ENCODE measurements around the gene CHRNE. TPM values are rescaled to one million over a fixed set of nuclear protein-coding genes. Genes with fewer than 3 reads are reported as not detected.
A peak's percentile ranks its signal among the peaks of the same experiment; 100 is the strongest.

Gene CHRNE
- total and polyA plus RNA-seq, 2 experiments from 2014 or later, result 0.24 to 1.2 TPM

DNA sequence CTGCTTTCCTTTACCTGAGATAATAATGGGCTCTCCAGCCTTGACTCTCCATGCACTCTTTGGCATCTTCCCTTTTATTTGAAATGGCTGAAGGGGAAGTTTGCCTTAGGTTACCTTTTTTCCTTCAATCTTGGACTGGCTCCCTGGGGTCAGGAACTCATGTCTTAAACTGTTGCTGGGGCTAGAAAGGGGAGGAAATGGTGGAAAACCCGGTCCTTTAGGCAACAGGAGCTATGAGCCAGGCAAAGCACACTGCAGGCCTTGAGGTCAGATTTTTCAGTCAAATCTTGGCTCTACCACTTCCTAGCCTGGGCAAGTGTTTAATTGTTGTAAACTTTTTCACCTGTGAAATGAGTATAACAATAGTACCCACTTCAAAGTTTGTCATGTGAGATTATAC, 39.6 kb downstream of the CHRNE start:
- Histone ChIP-seq H3K4me1 (ENCODE audit: insufficient read depth) (peaks cover 23% of the 10 kb centered on the region), H4K20me1 (replicated peaks; ENCODE audit: insufficient read depth) (peaks cover 5% of the 10 kb centered on the region; the same call in 1 of the 2 replicates), H3F3A (replicated peaks; ENCODE audit: low read depth) (peaks cover 13% of the 10 kb centered on the region; the same call in 1 of the 2 replicates), H3K36me3 (ENCODE audit: insufficient read depth) (no peaks in the 10 kb centered on the region), H3K4me3 (no peak overlapping the region), H3K27ac (ENCODE audit: low read depth) (peak overlapping the region; percentile 72; the same call in 1 of the 2 replicates), H3K9me2 (ENCODE audit: insufficient read depth) (no peaks in the 10 kb centered on the region), H3K4me2 (no peak overlapping the region), H3K79me2 (replicated peaks; ENCODE audit: insufficient read depth) (peaks cover 29% of the 10 kb centered on the region), H3K27me3 (ENCODE audit: insufficient read depth) (no peaks in the 10 kb centered on the region), H2AFZ (no peak overlapping the region)
- Mint-ChIP-seq H3K27ac (peak overlapping the region; percentile 11; the same call in 1 of the 2 replicates), H3K9me3 (no peaks in the 10 kb centered on the region), H3K27me3 (ENCODE audit: insufficient read depth, low read depth, poor library complexity) (peaks cover 3% of the 10 kb centered on the region), H3K4me1 (peaks cover 30% of the 10 kb centered on the region), H3K4me3 (no peak overlapping the region), H3K36me3 (ENCODE audit: low read depth) (peaks cover 3% of the 10 kb centered on the region; the same call in 1 of the 3 replicates)
- DNase-seq (ENCODE audit: low spot score) (no peak), ATAC-seq (no peak)
- TF ChIP-seq, protein P1, sequence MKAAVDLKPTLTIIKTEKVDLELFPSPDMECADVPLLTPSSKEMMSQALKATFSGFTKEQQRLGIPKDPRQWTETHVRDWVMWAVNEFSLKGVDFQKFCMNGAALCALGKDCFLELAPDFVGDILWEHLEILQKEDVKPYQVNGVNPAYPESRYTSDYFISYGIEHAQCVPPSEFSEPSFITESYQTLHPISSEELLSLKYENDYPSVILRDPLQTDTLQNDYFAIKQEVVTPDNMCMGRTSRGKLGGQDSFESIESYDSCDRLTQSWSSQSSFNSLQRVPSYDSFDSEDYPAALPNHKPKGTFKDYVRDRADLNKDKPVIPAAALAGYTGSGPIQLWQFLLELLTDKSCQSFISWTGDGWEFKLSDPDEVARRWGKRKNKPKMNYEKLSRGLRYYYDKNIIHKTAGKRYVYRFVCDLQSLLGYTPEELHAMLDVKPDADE (IDR thresholded peaks at IDR 0.05), result no peak
- TF ChIP-seq POLR2AphosphoS5 (IDR thresholded peaks at IDR 0.05; ENCODE audit: low read depth) (no peak), EZH2phosphoT487 (IDR thresholded peaks at IDR 0.05; ENCODE audit: unreplicated experiment) (no peak), STAT1 (IDR thresholded peaks at IDR 0.05; ENCODE audit: unreplicated experiment) (no peak), EZH2 (IDR thresholded peaks at IDR 0.05; ENCODE audit: low read depth, unreplicated experiment) (no peak), JUNB (IDR thresholded peaks at IDR 0.05; ENCODE audit: unreplicated experiment) (no peak), NANOG (IDR thresholded peaks at IDR 0.05; ENCODE audit: borderline replicate concordance) (no peak), ZNF331 (CRISPR knock-in tag; IDR thresholded peaks at IDR 0.05; ENCODE audit: low read depth) (no peak)
- TF ChIP-seq, protein P2, sequence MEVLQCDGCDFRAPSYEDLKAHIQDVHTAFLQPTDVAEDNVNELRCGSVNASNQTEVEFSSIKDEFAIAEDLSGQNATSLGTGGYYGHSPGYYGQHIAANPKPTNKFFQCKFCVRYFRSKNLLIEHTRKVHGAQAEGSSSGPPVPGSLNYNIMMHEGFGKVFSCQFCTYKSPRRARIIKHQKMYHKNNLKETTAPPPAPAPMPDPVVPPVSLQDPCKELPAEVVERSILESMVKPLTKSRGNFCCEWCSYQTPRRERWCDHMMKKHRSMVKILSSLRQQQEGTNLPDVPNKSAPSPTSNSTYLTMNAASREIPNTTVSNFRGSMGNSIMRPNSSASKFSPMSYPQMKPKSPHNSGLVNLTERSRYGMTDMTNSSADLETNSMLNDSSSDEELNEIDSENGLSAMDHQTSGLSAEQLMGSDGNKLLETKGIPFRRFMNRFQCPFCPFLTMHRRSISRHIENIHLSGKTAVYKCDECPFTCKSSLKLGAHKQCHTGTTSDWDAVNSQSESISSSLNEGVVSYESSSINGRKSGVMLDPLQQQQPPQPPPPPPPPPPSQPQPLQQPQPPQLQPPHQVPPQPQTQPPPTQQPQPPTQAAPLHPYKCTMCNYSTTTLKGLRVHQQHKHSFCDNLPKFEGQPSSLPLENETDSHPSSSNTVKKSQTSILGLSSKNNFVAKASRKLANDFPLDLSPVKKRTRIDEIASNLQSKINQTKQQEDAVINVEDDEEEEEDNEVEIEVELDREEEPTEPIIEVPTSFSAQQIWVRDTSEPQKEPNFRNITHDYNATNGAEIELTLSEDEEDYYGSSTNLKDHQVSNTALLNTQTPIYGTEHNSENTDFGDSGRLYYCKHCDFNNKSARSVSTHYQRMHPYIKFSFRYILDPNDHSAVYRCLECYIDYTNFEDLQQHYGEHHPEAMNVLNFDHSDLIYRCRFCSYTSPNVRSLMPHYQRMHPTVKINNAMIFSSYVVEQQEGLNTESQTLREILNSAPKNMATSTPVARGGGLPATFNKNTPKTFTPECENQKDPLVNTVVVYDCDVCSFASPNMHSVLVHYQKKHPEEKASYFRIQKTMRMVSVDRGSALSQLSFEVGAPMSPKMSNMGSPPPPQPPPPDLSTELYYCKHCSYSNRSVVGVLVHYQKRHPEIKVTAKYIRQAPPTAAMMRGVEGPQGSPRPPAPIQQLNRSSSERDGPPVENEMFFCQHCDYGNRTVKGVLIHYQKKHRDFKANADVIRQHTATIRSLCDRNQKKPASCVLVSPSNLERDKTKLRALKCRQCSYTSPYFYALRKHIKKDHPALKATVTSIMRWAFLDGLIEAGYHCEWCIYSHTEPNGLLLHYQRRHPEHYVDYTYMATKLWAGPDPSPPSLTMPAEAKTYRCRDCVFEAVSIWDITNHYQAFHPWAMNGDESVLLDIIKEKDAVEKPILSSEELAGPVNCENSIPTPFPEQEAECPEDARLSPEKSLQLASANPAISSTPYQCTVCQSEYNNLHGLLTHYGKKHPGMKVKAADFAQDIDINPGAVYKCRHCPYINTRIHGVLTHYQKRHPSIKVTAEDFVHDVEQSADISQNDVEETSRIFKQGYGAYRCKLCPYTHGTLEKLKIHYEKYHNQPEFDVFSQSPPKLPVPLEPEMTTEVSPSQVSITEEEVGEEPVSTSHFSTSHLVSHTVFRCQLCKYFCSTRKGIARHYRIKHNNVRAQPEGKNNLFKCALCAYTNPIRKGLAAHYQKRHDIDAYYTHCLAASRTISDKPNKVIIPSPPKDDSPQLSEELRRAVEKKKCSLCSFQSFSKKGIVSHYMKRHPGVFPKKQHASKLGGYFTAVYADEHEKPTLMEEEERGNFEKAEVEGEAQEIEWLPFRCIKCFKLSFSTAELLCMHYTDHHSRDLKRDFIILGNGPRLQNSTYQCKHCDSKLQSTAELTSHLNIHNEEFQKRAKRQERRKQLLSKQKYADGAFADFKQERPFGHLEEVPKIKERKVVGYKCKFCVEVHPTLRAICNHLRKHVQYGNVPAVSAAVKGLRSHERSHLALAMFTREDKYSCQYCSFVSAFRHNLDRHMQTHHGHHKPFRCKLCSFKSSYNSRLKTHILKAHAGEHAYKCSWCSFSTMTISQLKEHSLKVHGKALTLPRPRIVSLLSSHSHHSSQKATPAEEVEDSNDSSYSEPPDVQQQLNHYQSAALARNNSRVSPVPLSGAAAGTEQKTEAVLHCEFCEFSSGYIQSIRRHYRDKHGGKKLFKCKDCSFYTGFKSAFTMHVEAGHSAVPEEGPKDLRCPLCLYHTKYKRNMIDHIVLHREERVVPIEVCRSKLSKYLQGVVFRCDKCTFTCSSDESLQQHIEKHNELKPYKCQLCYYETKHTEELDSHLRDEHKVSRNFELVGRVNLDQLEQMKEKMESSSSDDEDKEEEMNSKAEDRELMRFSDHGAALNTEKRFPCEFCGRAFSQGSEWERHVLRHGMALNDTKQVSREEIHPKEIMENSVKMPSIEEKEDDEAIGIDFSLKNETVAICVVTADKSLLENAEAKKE (CRISPR knock-in tag; IDR thresholded peaks at IDR 0.05), result no peak
- TF ChIP-seq, protein P3, sequence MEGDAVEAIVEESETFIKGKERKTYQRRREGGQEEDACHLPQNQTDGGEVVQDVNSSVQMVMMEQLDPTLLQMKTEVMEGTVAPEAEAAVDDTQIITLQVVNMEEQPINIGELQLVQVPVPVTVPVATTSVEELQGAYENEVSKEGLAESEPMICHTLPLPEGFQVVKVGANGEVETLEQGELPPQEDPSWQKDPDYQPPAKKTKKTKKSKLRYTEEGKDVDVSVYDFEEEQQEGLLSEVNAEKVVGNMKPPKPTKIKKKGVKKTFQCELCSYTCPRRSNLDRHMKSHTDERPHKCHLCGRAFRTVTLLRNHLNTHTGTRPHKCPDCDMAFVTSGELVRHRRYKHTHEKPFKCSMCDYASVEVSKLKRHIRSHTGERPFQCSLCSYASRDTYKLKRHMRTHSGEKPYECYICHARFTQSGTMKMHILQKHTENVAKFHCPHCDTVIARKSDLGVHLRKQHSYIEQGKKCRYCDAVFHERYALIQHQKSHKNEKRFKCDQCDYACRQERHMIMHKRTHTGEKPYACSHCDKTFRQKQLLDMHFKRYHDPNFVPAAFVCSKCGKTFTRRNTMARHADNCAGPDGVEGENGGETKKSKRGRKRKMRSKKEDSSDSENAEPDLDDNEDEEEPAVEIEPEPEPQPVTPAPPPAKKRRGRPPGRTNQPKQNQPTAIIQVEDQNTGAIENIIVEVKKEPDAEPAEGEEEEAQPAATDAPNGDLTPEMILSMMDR (conservative IDR thresholded peaks at IDR 0.05; ENCODE audit: low read depth in 2 of 2), result no peak
